Gastrocnemius medialis (tissue), 4 donors: ENCODE measurements around the gene NKRF. TPM values are rescaled to one million over a fixed set of nuclear protein-coding genes. Genes with fewer than 3 reads are reported as not detected.
A peak's percentile ranks its signal among the peaks of the same experiment; 100 is the strongest.

Experiments used
- ATAC-seq, 2 donors: fragments of 150-250 bp; one replicate each; pipeline ENCODE4 v1.9.1; 2016
- DNase-seq, 2 donors: peaks; one replicate each; pipeline ENCODE4 v3.0.0-alpha.2; 2019
- H3K27ac ChIP-seq, 4 donors: fragments of 200-600 bp; sonication (generic); 1 replicate in 1 of 4; 2 replicates in 3 of 4; pipeline ENCODE4 v1.5.1; 2016 to 2018; ENCODE audit warnings: mild to moderate bottlenecking in 2 of 4, moderate library complexity in 1 of 4
- H3K27me3 ChIP-seq, 3 donors: fragments of 200-600 bp; sonication (generic) in 2 of 3; 1 replicate in 1 of 3; 2 replicates in 2 of 3; pipeline versions ENCODE4 v1.5.1 to v1.6.0; 2016 to 2019; ENCODE audit warnings: mild to moderate bottlenecking in 1 of 3, moderate library complexity in 1 of 3
- H3K36me3 ChIP-seq, 2 donors: fragments of 200-600 bp; sonication (generic) in 1 of 2; one replicate each; pipeline ENCODE4 v1.5.1; 2017 to 2018
- H3K4me1 ChIP-seq, 2 donors: fragments of 200-600 bp; sonication (generic) in 1 of 2; one replicate each; pipeline ENCODE4 v1.5.1; 2016 to 2017; ENCODE audit warnings: mild to moderate bottlenecking in 2 of 2
- H3K4me3 ChIP-seq, 4 donors: fragments of 200-600 bp; sonication (generic) in 3 of 4; 1 replicate in 1 of 4; 2 replicates in 3 of 4; pipeline ENCODE4 v1.5.1; 2016 to 2019; ENCODE audit warnings: mild to moderate bottlenecking in 2 of 4
- H3K9me3 ChIP-seq, 3 donors: fragments of 200-600 bp; sonication (generic) in 2 of 3; 1 replicate in 1 of 3; 2 replicates in 2 of 3; pipeline ENCODE4 v1.5.1; 2016 to 2019
- POLR2A ChIP-seq, 2 donors: fragments of 450-650 bp; IDR thresholded peaks; one replicate each; pipeline ENCODE4 v1.6.1; 2017; ENCODE audit warnings: antibody characterized with exemption in 2 of 2, mild to moderate bottlenecking in 2 of 2, moderate library complexity in 2 of 2
- in situ Hi-C, 4 donors: fragments of 200-750 bp; cut with MboI; loops; one replicate each; pipeline versions ENCODE4 v1.15.0 to v1.8.0; 2017; ENCODE audit warnings: low sequenced_read_pairs in 4 of 4
- intact Hi-C: fragments of 100-400 bp; cut with DNase I; formaldehyde crosslinking; loops from one replicate; pipeline ENCODE4 v1.15.1; 2023; ENCODE audit warnings: low total_unique reads
- total RNA-seq, 4 donors: library from RNA; depleted of rRNA; stranded (reverse); fragments of >200 nt; gene quantifications; one replicate each; pipeline versions ENCODE4 v1.1.0 to v1.2.3, GENCODE V29; 2016
- TF ChIP-seq, protein P1 (sequence below), 5 experiments: fragments of 450-650 bp in 3 of 5; fragments of 200-600 bp in 2 of 5; sonication (generic) in 2 of 5; IDR thresholded peaks in 4 of 5; conservative IDR thresholded peaks in 1 of 5; 1 replicate in 4 of 5; 2 replicates in 1 of 5; pipeline ENCODE4 v1.5.1; 2016 to 2019; ENCODE audit warnings: antibody characterized with exemption in 5 of 5, mild to moderate bottlenecking in 3 of 5, moderate library complexity in 3 of 5

NKRF gene
- total RNA-seq, 4 donors from 2014 or later: 2.5 to 5.1 (median 4.3) TPM

DNA sequence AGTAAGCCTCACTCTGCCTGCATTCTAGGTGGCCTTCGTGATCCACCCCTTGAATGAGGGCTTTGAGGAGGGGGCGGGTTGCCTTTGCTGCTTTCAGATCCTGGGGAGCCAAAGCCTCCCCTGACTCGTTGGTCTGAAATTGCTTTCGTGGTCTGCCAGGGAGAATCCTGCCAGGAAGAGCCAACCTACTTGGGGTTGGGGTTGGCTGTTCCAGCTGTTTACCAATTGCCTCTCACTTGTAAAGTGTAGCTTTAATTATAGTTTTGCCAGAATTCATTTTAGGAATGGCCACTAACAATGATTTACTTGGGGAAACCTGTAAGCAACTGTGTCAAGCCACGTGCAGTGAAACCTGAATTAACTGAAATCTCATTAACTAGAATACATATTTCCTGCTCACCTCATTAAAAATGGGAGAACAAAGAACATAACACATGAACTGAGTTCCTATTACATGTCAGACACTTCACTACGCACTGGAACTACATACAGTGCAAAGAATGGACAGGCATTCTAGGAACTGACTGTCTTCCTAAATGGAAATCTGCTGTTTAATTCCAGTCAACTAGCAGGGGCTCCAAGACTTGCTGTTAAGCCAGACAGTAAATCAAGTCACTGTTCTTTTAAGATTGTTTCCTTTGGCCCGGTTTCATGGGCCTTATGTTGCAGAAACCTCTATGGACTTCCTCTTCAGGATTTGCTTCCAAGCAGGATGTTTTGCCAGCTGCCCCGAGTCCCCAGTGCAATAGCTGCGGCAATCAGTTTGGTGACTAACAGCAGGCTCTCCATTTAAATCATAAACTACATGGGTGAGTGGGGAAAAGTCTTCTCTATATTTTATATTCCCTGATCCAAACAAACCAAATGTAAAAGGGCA is 16.4 kb upstream of the NKRF start:
- Histone ChIP-seq H3K4me1 (no peaks in the 10 kb centered on the region), H3K4me3 (no peak overlapping the region), H3K27me3 (no peaks in the 10 kb centered on the region), H3K36me3 (no peaks in the 10 kb centered on the region), H3K9me3 (no peaks in the 10 kb centered on the region), H3K27ac (no peak overlapping the region)
- in situ Hi-C loops (loop anchor here in 1 of 4 donors (25.0 kb wide), 1 partner anchor 115 kb away; no protein-coding TSS in a partner anchor), intact Hi-C loops (no loop called here)
- ATAC-seq (no peak), DNase-seq (no peak)
- TF ChIP-seq, protein P1, sequence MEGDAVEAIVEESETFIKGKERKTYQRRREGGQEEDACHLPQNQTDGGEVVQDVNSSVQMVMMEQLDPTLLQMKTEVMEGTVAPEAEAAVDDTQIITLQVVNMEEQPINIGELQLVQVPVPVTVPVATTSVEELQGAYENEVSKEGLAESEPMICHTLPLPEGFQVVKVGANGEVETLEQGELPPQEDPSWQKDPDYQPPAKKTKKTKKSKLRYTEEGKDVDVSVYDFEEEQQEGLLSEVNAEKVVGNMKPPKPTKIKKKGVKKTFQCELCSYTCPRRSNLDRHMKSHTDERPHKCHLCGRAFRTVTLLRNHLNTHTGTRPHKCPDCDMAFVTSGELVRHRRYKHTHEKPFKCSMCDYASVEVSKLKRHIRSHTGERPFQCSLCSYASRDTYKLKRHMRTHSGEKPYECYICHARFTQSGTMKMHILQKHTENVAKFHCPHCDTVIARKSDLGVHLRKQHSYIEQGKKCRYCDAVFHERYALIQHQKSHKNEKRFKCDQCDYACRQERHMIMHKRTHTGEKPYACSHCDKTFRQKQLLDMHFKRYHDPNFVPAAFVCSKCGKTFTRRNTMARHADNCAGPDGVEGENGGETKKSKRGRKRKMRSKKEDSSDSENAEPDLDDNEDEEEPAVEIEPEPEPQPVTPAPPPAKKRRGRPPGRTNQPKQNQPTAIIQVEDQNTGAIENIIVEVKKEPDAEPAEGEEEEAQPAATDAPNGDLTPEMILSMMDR (IDR thresholded peaks at IDR 0.05 in 4 of 5, conservative IDR thresholded peaks at IDR 0.05 in 1 of 5): no peak
- TF ChIP-seq POLR2A (IDR thresholded peaks at IDR 0.05): no peak

DNA sequence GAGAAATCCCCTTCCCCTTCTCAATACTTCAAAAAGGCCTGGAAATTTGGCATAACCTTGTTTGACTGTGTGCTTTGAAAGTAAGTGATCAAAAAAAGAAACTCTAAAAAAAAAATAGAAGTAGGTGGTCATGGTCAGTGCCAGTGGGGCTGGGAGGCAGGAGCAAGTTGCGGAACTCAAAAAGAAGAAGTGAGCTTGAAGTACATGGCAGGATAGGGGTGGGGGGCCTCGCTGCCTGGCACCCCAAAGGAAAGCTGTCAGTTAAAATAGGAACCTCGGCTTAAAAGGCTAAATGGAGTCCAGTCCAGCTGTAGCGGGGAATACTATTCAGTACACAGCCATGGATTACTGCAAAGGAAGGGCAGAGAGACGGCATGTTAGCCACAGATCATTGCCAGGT is 12.2 kb upstream of the NKRF start:
- intact Hi-C loops (loop anchor here (5.0 kb wide), 1 partner anchor 74 kb away; the partner anchor contains the start of gene SEPTIN6), in situ Hi-C loops (loop anchor here in 1 of 4 donors (25.0 kb wide), 1 partner anchor 119 kb away; no protein-coding TSS in a partner anchor)
- no peak overlapping the region for H3K4me3 ChIP-seq

DNA sequence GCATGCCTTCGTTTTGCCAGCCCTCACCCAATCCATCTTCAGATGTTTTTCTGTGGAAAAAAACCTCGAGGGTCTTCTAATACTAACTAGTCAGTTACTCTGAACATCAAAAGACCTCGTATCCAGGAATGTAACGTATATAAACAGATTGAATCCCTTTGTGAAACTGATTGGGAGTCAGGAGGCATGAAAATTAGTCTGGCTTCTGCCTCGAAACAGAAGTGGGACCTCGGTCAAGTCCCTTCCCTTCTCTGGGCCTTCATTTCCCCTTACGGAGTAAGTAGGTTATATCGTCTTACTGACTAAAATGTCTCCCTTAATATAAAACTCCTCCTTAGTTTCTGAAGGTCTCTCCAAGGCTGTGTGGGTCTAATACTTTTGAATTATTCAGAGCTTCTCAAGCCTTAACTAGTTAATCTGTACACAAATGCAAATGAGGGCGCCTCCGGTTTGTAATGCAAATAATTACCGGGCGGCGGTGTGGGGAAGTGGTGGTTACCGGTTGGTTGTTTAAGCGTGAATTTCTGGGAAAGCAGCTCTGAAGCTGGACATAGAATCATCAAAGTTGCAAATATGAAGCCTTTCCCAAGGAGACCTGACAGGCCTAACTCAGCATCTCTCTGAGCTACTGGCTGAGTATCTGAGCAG is 11.4 kb upstream of the NKRF start:
- Histone ChIP-seq H3K4me3 (no peak overlapping the region), H3K36me3 (no peaks in the 10 kb centered on the region), H3K9me3 (no peaks in the 10 kb centered on the region), H3K27me3 (no peaks in the 10 kb centered on the region), H3K27ac (no peak overlapping the region), H3K4me1 (no peaks in the 10 kb centered on the region)
- DNase-seq (no peak), ATAC-seq (no peak)
- no peak for TF ChIP-seq POLR2A (IDR thresholded peaks at IDR 0.05)
- TF ChIP-seq, protein P1 (IDR thresholded peaks at IDR 0.05 in 4 of 5, conservative IDR thresholded peaks at IDR 0.05 in 1 of 5): no peak
- in situ Hi-C loops (loop anchor here in 1 of 4 donors (25.0 kb wide), 1 partner anchor 120 kb away; no protein-coding TSS in a partner anchor), intact Hi-C loops (loop anchor here (5.0 kb wide), 1 partner anchor 75 kb away; the partner anchor contains the start of gene SEPTIN6)

More for the DNA sequence above, 12.2 kb upstream of the NKRF start:
- TF ChIP-seq, protein P1 (IDR thresholded peaks at IDR 0.05 in 4 of 5, conservative IDR thresholded peaks at IDR 0.05 in 1 of 5): no peak
- no peak for TF ChIP-seq POLR2A (IDR thresholded peaks at IDR 0.05)
- Histone ChIP-seq H3K4me1 (no peaks in the 10 kb centered on the region), H3K36me3 (no peaks in the 10 kb centered on the region), H3K9me3 (no peaks in the 10 kb centered on the region), H3K27me3 (no peaks in the 10 kb centered on the region), H3K27ac (no peak overlapping the region)
- no peak for ATAC-seq
- DNase-seq: peak in 1 of 2 donors; percentile 16

DNA sequence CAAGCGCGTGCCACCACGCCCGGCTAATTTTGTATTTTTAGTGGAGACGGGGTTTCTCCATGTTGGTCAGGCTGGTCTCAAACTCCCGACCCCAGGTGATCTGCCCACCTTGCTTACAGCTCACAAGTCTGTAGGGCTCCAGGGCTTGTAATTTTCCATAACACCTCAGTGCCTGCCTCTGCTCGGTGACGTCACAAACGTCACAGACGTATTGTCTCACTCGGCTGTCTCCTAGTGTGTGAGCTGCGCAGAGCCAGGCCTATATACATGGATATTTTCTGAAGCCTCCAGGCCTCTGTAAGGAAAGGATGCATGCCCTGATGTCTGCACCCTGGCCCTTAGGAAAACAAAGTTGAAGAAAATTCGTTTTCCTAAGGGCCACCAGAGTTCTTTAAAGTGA is 8.6 kb upstream of the NKRF start:
- H3K4me1 ChIP-seq: no peaks in the 10 kb centered on the region
- H3K9me3 ChIP-seq: no peaks in the 10 kb centered on the region
- no peak overlapping the region for H3K27ac ChIP-seq
- H3K27me3 ChIP-seq: no peaks in the 10 kb centered on the region
- no peak overlapping the region for H3K4me3 ChIP-seq
- intact Hi-C loops: loop anchor here (5.0 kb wide), 1 partner anchor 78 kb away; the partner anchor contains the start of gene SEPTIN6
- DNase-seq (no peak), ATAC-seq (no peak)
- TF ChIP-seq, protein P1 (IDR thresholded peaks at IDR 0.05 in 4 of 5, conservative IDR thresholded peaks at IDR 0.05 in 1 of 5): no peak
- no peak for TF ChIP-seq POLR2A (IDR thresholded peaks at IDR 0.05)
- no peaks in the 10 kb centered on the region for H3K36me3 ChIP-seq
- in situ Hi-C loops: loop anchor here in 1 of 4 donors (25.0 kb wide), 1 partner anchor 123 kb away; no protein-coding TSS in a partner anchor
